ENCODE data around the gene SETD7. TPM values are rescaled to one million over a fixed set of nuclear protein-coding genes. Genes with fewer than 3 reads are reported as not detected.

Gene SETD7
- polyA plus RNA-seq, 1 donor from 2014 or later = 12.0 TPM

- no peaks in the 10 kb centered on the region for H3F3A ChIP-seq (ENCODE audit: insufficient read depth, low read length, poor library complexity, severe bottlenecking)
- no peak overlapping the region for H3K9ac ChIP-seq (ENCODE audit: low read length)
- TF ChIP-seq TAF1 (IDR thresholded peaks at IDR 0.05; ENCODE audit: low read depth) (no peak), REST (IDR thresholded peaks at IDR 0.05; ENCODE audit: borderline replicate concordance) (no peak), POLR2AphosphoS5 (IDR thresholded peaks at IDR 0.05) (no peak), SMC3 (conservative IDR thresholded peaks at IDR 0.05; ENCODE audit: poor library complexity) (no peak), RAD21 (conservative IDR thresholded peaks at IDR 0.05) (no peak), MXI1 (conservative IDR thresholded peaks at IDR 0.05; ENCODE audit: poor library complexity, severe bottlenecking) (no peak), EZH2 (IDR thresholded peaks at IDR 0.05; ENCODE audit: borderline replicate concordance, insufficient read depth, low read length, poor library complexity, severe bottlenecking) (no peak), EP300 (conservative IDR thresholded peaks at IDR 0.05; ENCODE audit: poor library complexity, severe bottlenecking) (no peak), CTCF (IDR thresholded peaks at IDR 0.05; ENCODE audit: poor library complexity, severe bottlenecking) (no peak)
- no peak overlapping the region for H3K4me3 ChIP-seq (ENCODE audit: low read length)
- H3K27ac ChIP-seq (ENCODE audit: low read length) = no peak overlapping the region
- H3K79me2 ChIP-seq (replicated peaks; ENCODE audit: insufficient read depth, low read length) = no peaks in the 10 kb centered on the region
- H3K36me3 ChIP-seq (ENCODE audit: insufficient read depth, low read length) = peaks cover 13% of the 10 kb centered on the region
- no peaks in the 10 kb centered on the region for H4K20me1 ChIP-seq (ENCODE audit: insufficient read depth)
- H3K27me3 ChIP-seq (ENCODE audit: insufficient read depth, low read depth, low read length) = no peaks in the 10 kb centered on the region
- H3K9me2 ChIP-seq (ENCODE audit: insufficient read depth, low read length) = no peaks in the 10 kb centered on the region
- no peaks in the 10 kb centered on the region for H3K9me3 ChIP-seq (ENCODE audit: low read length)
- H2AFZ ChIP-seq (ENCODE audit: low read depth, low read length) = no peak overlapping the region
- no peak overlapping the region for H3K4me2 ChIP-seq (ENCODE audit: low read length)
These were observed 47.3 kb downstream of the SETD7 start for GRCh38 chr4:139508581-139509237.

- H3K9ac ChIP-seq (ENCODE audit: low read length) = no peak overlapping the region
- no peaks in the 10 kb centered on the region for H3F3A ChIP-seq (ENCODE audit: insufficient read depth, low read length, poor library complexity, severe bottlenecking)
- no peak overlapping the region for H3K4me3 ChIP-seq (ENCODE audit: low read length)
- no peak for TF ChIP-seq EP300 (conservative IDR thresholded peaks at IDR 0.05; ENCODE audit: poor library complexity, severe bottlenecking)
- no peak for TF ChIP-seq REST (IDR thresholded peaks at IDR 0.05; ENCODE audit: borderline replicate concordance)
- TF ChIP-seq EZH2 (IDR thresholded peaks at IDR 0.05; ENCODE audit: borderline replicate concordance, insufficient read depth, low read length, poor library complexity, severe bottlenecking) = no peak
- no peak for TF ChIP-seq CTCF (IDR thresholded peaks at IDR 0.05; ENCODE audit: poor library complexity, severe bottlenecking)
- TF ChIP-seq POLR2AphosphoS5 (IDR thresholded peaks at IDR 0.05) = no peak
- TF ChIP-seq TAF1 (IDR thresholded peaks at IDR 0.05; ENCODE audit: low read depth) = no peak
- no peaks in the 10 kb centered on the region for H3K79me2 ChIP-seq (replicated peaks; ENCODE audit: insufficient read depth, low read length)
- no peaks in the 10 kb centered on the region for H3K9me3 ChIP-seq (ENCODE audit: low read length)
- no peak overlapping the region for H3K4me2 ChIP-seq (ENCODE audit: low read length)
- no peak overlapping the region for H2AFZ ChIP-seq (ENCODE audit: low read depth, low read length)
- H4K20me1 ChIP-seq (ENCODE audit: insufficient read depth) = no peaks in the 10 kb centered on the region
- no peaks in the 10 kb centered on the region for H3K9me2 ChIP-seq (ENCODE audit: insufficient read depth, low read length)
- H3K27me3 ChIP-seq (ENCODE audit: insufficient read depth, low read depth, low read length) = no peaks in the 10 kb centered on the region
- no peak overlapping the region for H3K27ac ChIP-seq (ENCODE audit: low read length)
- peaks cover 13% of the 10 kb centered on the region for H3K36me3 ChIP-seq (ENCODE audit: insufficient read depth, low read length)
These were observed 49.2 kb downstream of the SETD7 start for GRCh38 chr4:139506774-139507173.
